Prostate gland (tissue), 2 donors: ENCODE measurements around the gene MRPL33. TPM values are rescaled to one million over a fixed set of nuclear protein-coding genes. Genes with fewer than 3 reads are reported as not detected.

Experiments used
- DNase-seq: peaks from one replicate; pipeline ENCODE4 v3.0.0-alpha.2; 2019; ENCODE audit warnings: low spot score
- H3K27ac ChIP-seq, 2 donors: fragments of 200-600 bp; sonication (generic); 2 replicates each; pipeline ENCODE4 v1.5.1; 2017 to 2019
- H3K27me3 ChIP-seq: fragments of 200-600 bp; sonication (generic); replicated peaks from 2 replicates; pipeline ENCODE4 v1.5.1; 2019; ENCODE audit not compliant: insufficient read depth
- H3K36me3 ChIP-seq, 2 donors: fragments of 200-600 bp; sonication (generic); 1 replicate in 1 of 2; 2 replicates in 1 of 2; pipeline versions ENCODE4 v1.5.1 to v1.8.1; 2017 to 2019
- H3K4me1 ChIP-seq: fragments of 200-600 bp; sonication (generic); replicated peaks from 2 replicates; pipeline ENCODE4 v1.5.1; 2019
- H3K4me3 ChIP-seq, 2 donors: fragments of 200-600 bp; sonication (generic); 2 replicates each; pipeline ENCODE4 v1.5.1; 2017 to 2019
- H3K9me3 ChIP-seq: fragments of 200-600 bp; sonication (generic); 2 replicates; pipeline ENCODE4 v1.5.1; 2017
- POLR2A ChIP-seq: fragments of 450-650 bp; IDR thresholded peaks from one replicate; pipeline ENCODE4 v1.6.1; 2016; ENCODE audit warnings: antibody characterized with exemption, mild to moderate bottlenecking
- POLR2AphosphoS5 ChIP-seq: sonication (generic); formaldehyde crosslinking; IDR thresholded peaks from one replicate; pipeline ENCODE4 v1.6.1; 2017; ENCODE audit warnings: antibody characterized with exemption
- WGBS: methylation state at CpG from one replicate; pipeline ENCODE4 v1.1.5; 2018; 5-methylcytosine and 5-hydroxymethylcytosine counted together
- intact Hi-C: fragments of 100-400 bp; cut with DNase I; formaldehyde crosslinking; loops from one replicate; pipeline ENCODE4 v1.14.2; 2022
- total RNA-seq, 2 donors: library from RNA; depleted of rRNA; stranded (reverse); fragments of >200 nt; gene quantifications; one replicate each; pipeline ENCODE4 v1.1.0, GENCODE V29; 2016
- TF ChIP-seq, protein P1 (sequence below), 4 experiments: fragments of 200-600 bp in 2 of 4; fragments of 450-650 bp in 2 of 4; sonication (generic) in 2 of 4; IDR thresholded peaks; 1 replicate in 3 of 4; 2 replicates in 1 of 4; pipeline ENCODE4 v1.5.1; 2016 to 2019; ENCODE audit warnings: antibody characterized with exemption in 4 of 4, mild to moderate bottlenecking in 2 of 4, moderate library complexity in 2 of 4

Gene MRPL33
- total RNA-seq, 2 donors from 2014 or later: 140 to 186 TPM

DNA sequence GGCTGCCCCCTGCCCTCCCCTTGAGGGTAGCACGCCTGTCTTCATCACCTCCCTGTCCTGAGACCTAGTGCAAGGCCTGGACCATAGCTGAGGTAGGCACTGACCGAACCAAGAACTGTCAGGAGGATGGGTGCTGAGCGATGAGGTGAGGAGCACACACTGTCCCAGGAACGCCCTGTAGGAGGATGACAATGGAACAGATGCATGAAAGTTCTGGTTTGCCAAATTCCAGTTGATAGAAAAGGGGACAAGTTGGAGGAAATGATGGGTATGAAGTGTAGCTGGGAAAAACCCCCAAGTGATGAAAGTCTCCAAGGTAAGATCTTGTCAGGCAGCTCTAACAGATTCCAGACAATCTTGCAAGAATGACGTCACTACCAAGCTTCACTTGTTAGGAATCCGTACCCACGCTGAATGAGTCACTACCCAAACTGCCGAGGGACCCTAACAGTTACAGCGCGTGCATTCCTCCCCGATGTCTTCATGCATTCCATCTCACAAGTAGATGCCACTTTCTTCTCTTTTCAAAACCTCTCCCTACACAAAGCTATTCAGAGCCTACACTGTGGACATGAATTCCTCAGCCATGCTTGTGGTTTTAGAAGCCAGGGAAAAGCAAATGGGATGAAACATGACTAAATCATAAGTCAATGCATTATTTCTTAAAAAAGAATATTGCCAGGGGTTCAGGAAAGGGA, 27.6 kb downstream of the MRPL33 start:
- Histone ChIP-seq H3K27me3 (no peaks in the 10 kb centered on the region), H3K9me3 (no peaks in the 10 kb centered on the region), H3K4me3 (no peak overlapping the region), H3K27ac (no peak overlapping the region), H3K4me1 (no peaks in the 10 kb centered on the region), H3K36me3 (no peaks in the 10 kb centered on the region)
- DNase-seq: no peak
- WGBS: 53% methylated on average over 11 of the region's 11 CpGs
- TF ChIP-seq POLR2A: no peak
- TF ChIP-seq, protein P1, sequence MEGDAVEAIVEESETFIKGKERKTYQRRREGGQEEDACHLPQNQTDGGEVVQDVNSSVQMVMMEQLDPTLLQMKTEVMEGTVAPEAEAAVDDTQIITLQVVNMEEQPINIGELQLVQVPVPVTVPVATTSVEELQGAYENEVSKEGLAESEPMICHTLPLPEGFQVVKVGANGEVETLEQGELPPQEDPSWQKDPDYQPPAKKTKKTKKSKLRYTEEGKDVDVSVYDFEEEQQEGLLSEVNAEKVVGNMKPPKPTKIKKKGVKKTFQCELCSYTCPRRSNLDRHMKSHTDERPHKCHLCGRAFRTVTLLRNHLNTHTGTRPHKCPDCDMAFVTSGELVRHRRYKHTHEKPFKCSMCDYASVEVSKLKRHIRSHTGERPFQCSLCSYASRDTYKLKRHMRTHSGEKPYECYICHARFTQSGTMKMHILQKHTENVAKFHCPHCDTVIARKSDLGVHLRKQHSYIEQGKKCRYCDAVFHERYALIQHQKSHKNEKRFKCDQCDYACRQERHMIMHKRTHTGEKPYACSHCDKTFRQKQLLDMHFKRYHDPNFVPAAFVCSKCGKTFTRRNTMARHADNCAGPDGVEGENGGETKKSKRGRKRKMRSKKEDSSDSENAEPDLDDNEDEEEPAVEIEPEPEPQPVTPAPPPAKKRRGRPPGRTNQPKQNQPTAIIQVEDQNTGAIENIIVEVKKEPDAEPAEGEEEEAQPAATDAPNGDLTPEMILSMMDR (IDR thresholded peaks at IDR 0.05): no peak
- no peak for TF ChIP-seq POLR2AphosphoS5
- intact Hi-C loops: no loop called here

DNA sequence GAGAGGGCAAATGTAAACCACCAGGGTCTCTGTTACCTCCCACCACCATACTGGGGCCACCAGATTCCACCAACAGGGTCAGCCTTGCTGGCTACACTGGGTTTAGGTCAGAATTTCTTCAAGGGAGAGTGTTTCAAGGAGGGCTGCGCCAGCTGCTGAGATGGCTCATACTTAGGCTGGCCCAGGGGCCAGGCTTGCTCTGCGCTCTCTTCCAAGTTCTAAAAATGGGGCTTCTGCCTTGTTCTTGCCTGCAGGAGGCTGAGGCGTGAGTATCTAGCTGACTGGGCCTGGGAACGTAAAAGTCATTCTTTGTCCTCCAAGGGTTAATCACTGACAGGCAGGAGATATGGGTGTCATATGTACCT, 28.1 kb downstream of the MRPL33 start:
- WGBS: 82% methylated on average over 4 of the region's 4 CpGs
- no peaks in the 10 kb centered on the region for H3K4me1 ChIP-seq
- TF ChIP-seq, protein P1 (IDR thresholded peaks at IDR 0.05): no peak
- TF ChIP-seq POLR2A: no peak
- no peak for TF ChIP-seq POLR2AphosphoS5

DNA sequence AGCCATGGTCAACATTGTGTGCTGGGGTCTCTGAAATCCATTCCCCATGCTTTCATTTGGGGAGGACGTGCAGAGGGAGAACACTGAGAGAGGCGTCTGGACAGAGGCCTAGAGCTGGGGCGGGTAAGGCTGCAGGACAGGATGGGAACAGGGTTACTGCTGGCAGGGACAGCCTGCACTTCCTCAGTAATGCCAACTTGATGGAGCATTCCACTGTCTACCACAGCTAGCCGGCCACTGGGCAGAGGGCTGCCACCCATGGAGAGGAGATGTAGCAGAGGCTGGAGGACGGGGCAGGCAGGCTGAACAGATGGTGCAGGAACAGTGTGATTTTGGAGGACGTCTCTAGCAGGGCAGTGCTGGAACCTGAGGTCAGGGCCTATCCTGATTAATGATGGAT, 29.3 kb downstream of the MRPL33 start:
- Histone ChIP-seq H3K36me3 (no peaks in the 10 kb centered on the region), H3K9me3 (no peaks in the 10 kb centered on the region), H3K27me3 (no peaks in the 10 kb centered on the region), H3K27ac (no peak overlapping the region), H3K4me3 (no peak overlapping the region), H3K4me1 (no peaks in the 10 kb centered on the region)
- TF ChIP-seq, protein P1 (IDR thresholded peaks at IDR 0.05): no peak
- TF ChIP-seq POLR2AphosphoS5: no peak
- no peak for TF ChIP-seq POLR2A
- intact Hi-C loops: no loop called here
- 78% methylated on average over 6 of the region's 6 CpGs for WGBS
- DNase-seq: no peak

More for the DNA sequence above, 28.1 kb downstream of the MRPL33 start:
- Histone ChIP-seq H3K9me3 (no peaks in the 10 kb centered on the region), H3K27ac (no peak overlapping the region), H3K27me3 (no peaks in the 10 kb centered on the region), H3K4me3 (no peak overlapping the region), H3K36me3 (no peaks in the 10 kb centered on the region)
- intact Hi-C loops: no loop called here
- DNase-seq: no peak

DNA sequence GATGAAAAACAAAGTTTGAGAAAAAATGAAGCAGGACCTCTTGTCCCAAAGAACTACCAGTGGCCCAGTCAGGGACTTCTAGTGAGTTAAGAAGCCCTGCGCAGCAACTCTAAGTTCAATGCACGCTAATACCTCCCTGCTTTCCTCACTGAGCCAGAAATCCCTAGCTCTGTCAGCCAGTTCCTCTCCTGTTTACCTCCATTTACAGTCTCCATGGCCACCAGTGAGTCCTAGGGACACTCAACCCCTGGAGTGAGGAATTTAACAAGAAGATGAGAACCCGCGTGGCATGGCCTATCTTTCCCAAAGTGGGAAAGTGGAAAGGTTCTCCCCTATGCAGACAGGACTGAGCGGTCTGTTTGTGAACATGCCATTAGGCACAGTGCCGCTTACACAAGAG, 31.0 kb downstream of the MRPL33 start:
- Histone ChIP-seq H3K9me3 (no peaks in the 10 kb centered on the region), H3K4me1 (no peaks in the 10 kb centered on the region), H3K36me3 (no peaks in the 10 kb centered on the region), H3K27me3 (no peaks in the 10 kb centered on the region), H3K27ac (no peak overlapping the region), H3K4me3 (no peak overlapping the region)
- TF ChIP-seq POLR2AphosphoS5 (no peak), POLR2A (no peak)
- TF ChIP-seq, protein P1 (IDR thresholded peaks at IDR 0.05): no peak
- intact Hi-C loops: no loop called here
- WGBS: 92% methylated on average over 6 of the region's 6 CpGs
- no peak for DNase-seq

DNA sequence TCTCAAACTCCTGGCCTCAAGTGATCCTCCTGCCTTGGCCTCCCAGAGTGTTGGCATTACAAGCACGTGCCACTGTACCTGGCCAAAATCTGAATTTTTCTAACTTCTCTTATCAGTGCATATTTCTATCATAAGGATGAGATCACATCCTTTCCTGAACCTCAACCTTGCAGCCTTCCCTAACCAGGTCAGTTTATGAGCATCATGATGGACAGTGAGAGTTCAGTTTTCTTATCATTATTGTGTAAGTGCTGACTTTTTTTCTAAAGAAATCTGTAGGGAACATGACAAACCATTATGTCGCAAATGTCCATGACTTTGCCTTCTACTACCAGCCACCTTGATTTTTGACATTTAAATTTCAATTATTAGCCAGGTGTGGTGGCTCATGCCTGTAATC, 31.5 kb downstream of the MRPL33 start:
- H3K9me3 ChIP-seq: no peaks in the 10 kb centered on the region
- no peaks in the 10 kb centered on the region for H3K4me1 ChIP-seq
- WGBS: 96% methylated on average over 2 of the region's 2 CpGs
- intact Hi-C loops: no loop called here
- no peaks in the 10 kb centered on the region for H3K27me3 ChIP-seq
- H3K4me3 ChIP-seq: no peak overlapping the region
- no peak overlapping the region for H3K27ac ChIP-seq
- H3K36me3 ChIP-seq: no peaks in the 10 kb centered on the region
- DNase-seq: no peak
- TF ChIP-seq, protein P1 (IDR thresholded peaks at IDR 0.05): no peak
- TF ChIP-seq POLR2A: no peak
- no peak for TF ChIP-seq POLR2AphosphoS5
